ENCODE measurements around the gene PCDHGA2. TPM values are rescaled to one million over a fixed set of nuclear protein-coding genes. Genes with fewer than 3 reads are reported as not detected.

Gene PCDHGA2
- total RNA-seq, 1 donor from 2014 or later, result 4.9 TPM

Other genes starting within 250 kb of the PCDHGA2 start
- 1.3 and 8.4 TPM in 2 replicates for gene PCDHB2, start 244.1 kb upstream of the PCDHGA2 start, total RNA-seq
- gene PCDHB3, start 238.3 kb upstream of the PCDHGA2 start, total RNA-seq, result 0.16 and 0.52 TPM in 2 replicates
- 0.94 TPM in 1 of 2 replicates, not detected in the other for gene PCDHB4, start 216.9 kb upstream of the PCDHGA2 start, total RNA-seq
- gene PCDHB5, start 203.6 kb upstream of the PCDHGA2 start, total RNA-seq, result 0.32 and 3.3 TPM in 2 replicates
- 0.16 and 0.17 TPM in 2 replicates for gene PCDHB6, start 188.7 kb upstream of the PCDHGA2 start, total RNA-seq
- 0.32 and 0.60 TPM in 2 replicates for gene PCDHB7, start 166.1 kb upstream of the PCDHGA2 start, total RNA-seq
- gene PCDHB8, start 161.0 kb upstream of the PCDHGA2 start, total RNA-seq, result 0.32 and 0.69 TPM in 2 replicates
- gene PCDHB16, start 156.4 kb upstream of the PCDHGA2 start, total RNA-seq, result 0.16 and 2.1 TPM in 2 replicates
- gene PCDHB9, start 151.6 kb upstream of the PCDHGA2 start, total RNA-seq, result 0.16 and 0.69 TPM in 2 replicates
- gene PCDHB10, start 146.4 kb upstream of the PCDHGA2 start, total RNA-seq, result 0.47 and 1.4 TPM in 2 replicates
- 0.16 and 0.69 TPM in 2 replicates for gene PCDHB11, start 139.1 kb upstream of the PCDHGA2 start, total RNA-seq
- gene PCDHB12, start 130.0 kb upstream of the PCDHGA2 start, total RNA-seq, result 0.16 and 0.86 TPM in 2 replicates
- 0.32 and 0.94 TPM in 2 replicates for gene PCDHB13, start 124.8 kb upstream of the PCDHGA2 start, total RNA-seq
- gene PCDHB14, start 115.4 kb upstream of the PCDHGA2 start, total RNA-seq, result 0.63 and 2.6 TPM in 2 replicates
- 0.32 and 0.60 TPM in 2 replicates for gene PCDHB15, start 93.4 kb upstream of the PCDHGA2 start, total RNA-seq
- 0.32 TPM in 1 of 2 replicates, not detected in the other for gene SLC25A2, start 34.7 kb upstream of the PCDHGA2 start, total RNA-seq
- 67.1 and 89.5 TPM in 2 replicates for gene TAF7, start 18.0 kb upstream of the PCDHGA2 start, total RNA-seq
- 1.3 and 1.9 TPM in 2 replicates for gene PCDHGA1, start 8.2 kb upstream of the PCDHGA2 start, total RNA-seq
- gene PCDHGA3, start 5.1 kb downstream of the PCDHGA2 start, total RNA-seq, result 1.0 and 1.9 TPM in 2 replicates
- 1.5 and 3.8 TPM in 2 replicates for gene PCDHGB1, start 11.3 kb downstream of the PCDHGA2 start, total RNA-seq
- gene PCDHGA4, start 16.3 kb downstream of the PCDHGA2 start, total RNA-seq, result 1.1 and 4.7 TPM in 2 replicates
- gene PCDHGB2, start 21.2 kb downstream of the PCDHGA2 start, total RNA-seq, result 3.0 and 4.1 TPM in 2 replicates
- 1.6 and 2.0 TPM in 2 replicates for gene PCDHGA5, start 25.4 kb downstream of the PCDHGA2 start, total RNA-seq
- 5.1 and 5.4 TPM in 2 replicates for gene PCDHGB3, start 31.5 kb downstream of the PCDHGA2 start, total RNA-seq
- 2.4 and 3.9 TPM in 2 replicates for gene PCDHGA6, start 35.1 kb downstream of the PCDHGA2 start, total RNA-seq
- gene PCDHGA7, start 44.0 kb downstream of the PCDHGA2 start, total RNA-seq, result 5.7 and 11.5 TPM in 2 replicates
- 26.7 and 34.0 TPM in 2 replicates for gene PCDHGB4, start 48.9 kb downstream of the PCDHGA2 start, total RNA-seq
- 3.5 and 4.4 TPM in 2 replicates for gene PCDHGA8, start 53.9 kb downstream of the PCDHGA2 start, total RNA-seq
- gene PCDHGB5, start 59.2 kb downstream of the PCDHGA2 start, total RNA-seq, result 33.0 and 33.1 TPM in 2 replicates
- gene PCDHGA9, start 64.0 kb downstream of the PCDHGA2 start, total RNA-seq, result 2.9 and 3.8 TPM in 2 replicates
- 3.0 and 3.7 TPM in 2 replicates for gene PCDHGB6, start 69.3 kb downstream of the PCDHGA2 start, total RNA-seq
- 2.3 and 7.1 TPM in 2 replicates for gene PCDHGA10, start 74.2 kb downstream of the PCDHGA2 start, total RNA-seq
- 5.2 and 9.9 TPM in 2 replicates for gene PCDHGB7, start 78.9 kb downstream of the PCDHGA2 start, total RNA-seq
- gene PCDHGA11, start 82.3 kb downstream of the PCDHGA2 start, total RNA-seq, result 7.0 and 12.0 TPM in 2 replicates
- 7.4 and 15.8 TPM in 2 replicates for gene PCDHGA12, start 91.7 kb downstream of the PCDHGA2 start, total RNA-seq
- 55.5 and 158 TPM in 2 replicates for gene PCDHGC3, start 137.2 kb downstream of the PCDHGA2 start, total RNA-seq
- 3.2 and 3.3 TPM in 2 replicates for gene PCDHGC4, start 146.3 kb downstream of the PCDHGA2 start, total RNA-seq
- gene PCDHGC5, start 150.3 kb downstream of the PCDHGA2 start, total RNA-seq, result 3.5 and 4.4 TPM in 2 replicates

Measured in bronchial smooth muscle cell (primary cell).